ENCODE measurements around the gene IFITM5.
"Not testable (repeated sequence)": the region's sequence is repeated elsewhere in the genome, so short reads cannot be mapped to it uniquely, and the experiment has no call there.

The IFITM5 gene

GRCh38 chr11:330307-330693 lies 31.0 kb upstream of the IFITM5 start (continued):
- TF ChIP-seq POU6F1 (CRISPR knock-in tag; IDR thresholded peaks at IDR 0.05; ENCODE audit: borderline replicate concordance, low read depth) (no peak), PATZ1 (CRISPR knock-in tag; IDR thresholded peaks at IDR 0.05; ENCODE audit: borderline replicate concordance) (no peak), RARB (CRISPR knock-in tag; IDR thresholded peaks at IDR 0.05) (no peak), CSDC2 (CRISPR knock-in tag; IDR thresholded peaks at IDR 0.05) (no peak), BACH2 (CRISPR knock-in tag; IDR thresholded peaks at IDR 0.05; ENCODE audit: borderline replicate concordance) (no peak), OSR1 (CRISPR knock-in tag; IDR thresholded peaks at IDR 0.05) (no peak), TCF4 (CRISPR knock-in tag; IDR thresholded peaks at IDR 0.05; ENCODE audit: borderline replicate concordance) (no peak), ZNF70 (CRISPR knock-in tag; IDR thresholded peaks at IDR 0.05) (no peak), ZNF8 (CRISPR knock-in tag; IDR thresholded peaks at IDR 0.05) (no peak)

GRCh38 chr11:329886-330253 lies 30.5 kb upstream of the IFITM5 start:
- ATAC-seq: no peak
- TF ChIP-seq ZFP30 (CRISPR knock-in tag; IDR thresholded peaks at IDR 0.05) (no peak), SNAI2 (CRISPR knock-in tag; IDR thresholded peaks at IDR 0.05) (no peak), PATZ1 (CRISPR knock-in tag; IDR thresholded peaks at IDR 0.05; ENCODE audit: borderline replicate concordance) (no peak), OSR1 (CRISPR knock-in tag; IDR thresholded peaks at IDR 0.05) (no peak), POU6F1 (CRISPR knock-in tag; IDR thresholded peaks at IDR 0.05; ENCODE audit: borderline replicate concordance, low read depth) (no peak), ZNF565 (CRISPR knock-in tag; conservative IDR thresholded peaks at IDR 0.05; ENCODE audit: low read depth) (no peak), CSDC2 (CRISPR knock-in tag; IDR thresholded peaks at IDR 0.05) (no peak), ZFP3 (CRISPR knock-in tag; IDR thresholded peaks at IDR 0.05) (no peak), GLIS3 (CRISPR knock-in tag; IDR thresholded peaks at IDR 0.05) (no peak), PPARA (CRISPR knock-in tag; IDR thresholded peaks at IDR 0.05; ENCODE audit: borderline replicate concordance) (no peak), ZNF70 (CRISPR knock-in tag; IDR thresholded peaks at IDR 0.05) (no peak), ARNTL (CRISPR knock-in tag; IDR thresholded peaks at IDR 0.05; ENCODE audit: borderline replicate concordance, low read depth) (no peak), BACH2 (CRISPR knock-in tag; IDR thresholded peaks at IDR 0.05; ENCODE audit: borderline replicate concordance) (no peak), ZNF8 (CRISPR knock-in tag; IDR thresholded peaks at IDR 0.05) (no peak), RARB (CRISPR knock-in tag; IDR thresholded peaks at IDR 0.05) (no peak), ZC3H10 (CRISPR knock-in tag; IDR thresholded peaks at IDR 0.05) (no peak), TOX (CRISPR knock-in tag; IDR thresholded peaks at IDR 0.05; ENCODE audit: borderline replicate concordance) (no peak), TCF4 (CRISPR knock-in tag; IDR thresholded peaks at IDR 0.05; ENCODE audit: borderline replicate concordance) (no peak)
- TF ChIP-seq, protein P1, sequence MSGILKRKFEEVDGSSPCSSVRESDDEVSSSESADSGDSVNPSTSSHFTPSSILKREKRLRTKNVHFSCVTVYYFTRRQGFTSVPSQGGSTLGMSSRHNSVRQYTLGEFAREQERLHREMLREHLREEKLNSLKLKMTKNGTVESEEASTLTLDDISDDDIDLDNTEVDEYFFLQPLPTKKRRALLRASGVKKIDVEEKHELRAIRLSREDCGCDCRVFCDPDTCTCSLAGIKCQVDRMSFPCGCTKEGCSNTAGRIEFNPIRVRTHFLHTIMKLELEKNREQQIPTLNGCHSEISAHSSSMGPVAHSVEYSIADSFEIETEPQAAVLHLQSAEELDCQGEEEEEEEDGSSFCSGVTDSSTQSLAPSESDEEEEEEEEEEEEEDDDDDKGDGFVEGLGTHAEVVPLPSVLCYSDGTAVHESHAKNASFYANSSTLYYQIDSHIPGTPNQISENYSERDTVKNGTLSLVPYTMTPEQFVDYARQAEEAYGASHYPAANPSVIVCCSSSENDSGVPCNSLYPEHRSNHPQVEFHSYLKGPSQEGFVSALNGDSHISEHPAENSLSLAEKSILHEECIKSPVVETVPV (CRISPR knock-in tag; IDR thresholded peaks at IDR 0.05): no peak
- TF ChIP-seq, protein P2, sequence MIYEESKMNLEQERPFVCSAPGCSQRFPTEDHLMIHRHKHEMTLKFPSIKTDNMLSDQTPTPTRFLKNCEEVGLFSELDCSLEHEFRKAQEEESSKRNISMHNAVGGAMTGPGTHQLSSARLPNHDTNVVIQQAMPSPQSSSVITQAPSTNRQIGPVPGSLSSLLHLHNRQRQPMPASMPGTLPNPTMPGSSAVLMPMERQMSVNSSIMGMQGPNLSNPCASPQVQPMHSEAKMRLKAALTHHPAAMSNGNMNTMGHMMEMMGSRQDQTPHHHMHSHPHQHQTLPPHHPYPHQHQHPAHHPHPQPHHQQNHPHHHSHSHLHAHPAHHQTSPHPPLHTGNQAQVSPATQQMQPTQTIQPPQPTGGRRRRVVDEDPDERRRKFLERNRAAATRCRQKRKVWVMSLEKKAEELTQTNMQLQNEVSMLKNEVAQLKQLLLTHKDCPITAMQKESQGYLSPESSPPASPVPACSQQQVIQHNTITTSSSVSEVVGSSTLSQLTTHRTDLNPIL (CRISPR knock-in tag; IDR thresholded peaks at IDR 0.05; ENCODE audit: low read depth): no peak

- ATAC-seq: not testable (repeated sequence)
Observed at GRCh38 chr11:328516-329100, 29.3 kb upstream of the IFITM5 start.
